ENCODE data around the gene GPRIN2.

DNA sequence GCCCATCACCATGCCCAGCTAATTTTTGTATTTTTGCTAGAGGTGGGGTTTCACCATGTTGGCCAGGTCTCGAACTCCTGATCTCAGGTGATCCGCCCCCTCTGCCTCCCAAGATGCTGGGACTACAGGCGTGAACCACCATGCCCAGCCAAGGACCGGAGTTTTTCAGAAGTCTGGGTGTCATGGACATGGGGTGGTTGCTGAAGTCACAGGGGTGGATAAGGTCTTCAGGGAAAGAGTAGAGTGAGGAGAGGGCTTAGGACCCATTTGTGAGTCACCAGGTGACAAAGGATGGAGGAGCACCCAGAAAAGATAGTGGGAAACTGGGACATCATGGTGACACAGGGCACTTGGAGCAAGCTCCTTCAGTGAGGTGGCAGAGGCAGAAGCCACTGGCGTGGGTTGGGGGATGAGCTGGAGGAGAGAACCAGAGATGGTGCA is 2.8 kb upstream of the GPRIN2 start:
- TF ChIP-seq, protein P1, sequence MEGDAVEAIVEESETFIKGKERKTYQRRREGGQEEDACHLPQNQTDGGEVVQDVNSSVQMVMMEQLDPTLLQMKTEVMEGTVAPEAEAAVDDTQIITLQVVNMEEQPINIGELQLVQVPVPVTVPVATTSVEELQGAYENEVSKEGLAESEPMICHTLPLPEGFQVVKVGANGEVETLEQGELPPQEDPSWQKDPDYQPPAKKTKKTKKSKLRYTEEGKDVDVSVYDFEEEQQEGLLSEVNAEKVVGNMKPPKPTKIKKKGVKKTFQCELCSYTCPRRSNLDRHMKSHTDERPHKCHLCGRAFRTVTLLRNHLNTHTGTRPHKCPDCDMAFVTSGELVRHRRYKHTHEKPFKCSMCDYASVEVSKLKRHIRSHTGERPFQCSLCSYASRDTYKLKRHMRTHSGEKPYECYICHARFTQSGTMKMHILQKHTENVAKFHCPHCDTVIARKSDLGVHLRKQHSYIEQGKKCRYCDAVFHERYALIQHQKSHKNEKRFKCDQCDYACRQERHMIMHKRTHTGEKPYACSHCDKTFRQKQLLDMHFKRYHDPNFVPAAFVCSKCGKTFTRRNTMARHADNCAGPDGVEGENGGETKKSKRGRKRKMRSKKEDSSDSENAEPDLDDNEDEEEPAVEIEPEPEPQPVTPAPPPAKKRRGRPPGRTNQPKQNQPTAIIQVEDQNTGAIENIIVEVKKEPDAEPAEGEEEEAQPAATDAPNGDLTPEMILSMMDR (IDR thresholded peaks at IDR 0.05; ENCODE audit: insufficient read depth, low read length), result no peak
- TF ChIP-seq REST (IDR thresholded peaks at IDR 0.05; ENCODE audit: insufficient replicate concordance, low read depth), result no peak
- TF ChIP-seq GABPA (IDR thresholded peaks at IDR 0.05; ENCODE audit: low read depth), result no peak
- TF ChIP-seq POLR2AphosphoS5 (IDR thresholded peaks at IDR 0.05; ENCODE audit: low read depth), result no peak
- no peak for TF ChIP-seq SPI1 (IDR thresholded peaks at IDR 0.05; ENCODE audit: borderline replicate concordance, low read depth)

Measured in HL-60 (cell line).